SU-DHL-6 (cell line): Measurements from ENCODE around the gene S100P.

Source experiments
- H2AFZ ChIP-seq: fragments of 200-600 bp; sonication (generic); 2 replicates; pipeline ENCODE4 v1.6.1; 2014; ENCODE audit warnings: low read depth, mild to moderate bottlenecking, moderate library complexity, mixed read lengths, antibody characterized with exemption, low read length; ENCODE audit not compliant: severe bottlenecking
- H3F3A ChIP-seq: fragments of 200-600 bp; shearing (Covaris generic); 2 replicates; pipeline ENCODE4 v1.6.0; 2016; ENCODE audit warnings: antibody characterized with exemption, mild to moderate bottlenecking; ENCODE audit not compliant: insufficient read depth
- H3K27ac ChIP-seq: fragments of 200-600 bp; sonication (generic); 2 replicates; pipeline ENCODE4 v1.5.1; 2016; ENCODE audit warnings: low read depth, mild to moderate bottlenecking, low read length, moderate library complexity, mixed read lengths
- H3K27me3 ChIP-seq: fragments of 200-600 bp; sonication (generic), shearing (Covaris generic); 2 replicates; pipeline ENCODE4 v1.6.0; 2014; ENCODE audit warnings: mild to moderate bottlenecking, low read length
- H3K36me3 ChIP-seq: fragments of 200-600 bp; sonication (generic); 2 replicates; pipeline ENCODE4 v1.6.1; 2014; ENCODE audit warnings: mild to moderate bottlenecking, low read length, mixed read lengths
- H3K4me2 ChIP-seq: fragments of 300-600, 200-600 bp; shearing (Covaris generic), sonication (generic); 2 replicates; pipeline ENCODE4 v1.6.0; 2014; ENCODE audit warnings: low read length, low read depth, mild to moderate bottlenecking; ENCODE audit not compliant: poor library complexity, severe bottlenecking
- H3K4me3 ChIP-seq: fragments of 200-600 bp; sonication (generic); 2 replicates; pipeline ENCODE4 v1.5.1; 2014; ENCODE audit warnings: antibody characterized with exemption, low read length, mild to moderate bottlenecking, mixed read lengths; ENCODE audit not compliant: insufficient read depth, poor library complexity, severe bottlenecking
- H3K79me2 ChIP-seq: fragments of 200-600 bp; sonication (generic); 2 replicates; pipeline ENCODE4 v1.6.1; 2014; ENCODE audit warnings: mild to moderate bottlenecking, low read length, moderate library complexity; ENCODE audit not compliant: insufficient read depth
- H3K9ac ChIP-seq: fragments of 200-600 bp; sonication (generic); 2 replicates; pipeline ENCODE4 v1.7.0; 2014; ENCODE audit warnings: mild to moderate bottlenecking, low read length
- H3K9me2 ChIP-seq: fragments of 200-600 bp; sonication (generic); replicated peaks from 2 replicates; pipeline ENCODE4 v1.6.1; 2014; ENCODE audit warnings: low read length; ENCODE audit not compliant: insufficient read depth
- H3K9me3 ChIP-seq: fragments of 200-600 bp; sonication (generic); 2 replicates; pipeline ENCODE4 v1.6.1; 2014; ENCODE audit warnings: low read length, mixed read lengths; ENCODE audit not compliant: insufficient read depth
- H4K20me1 ChIP-seq: fragments of 200-600 bp; sonication (generic); 2 replicates; pipeline ENCODE4 v1.6.1; 2014; ENCODE audit warnings: low read depth, mild to moderate bottlenecking, antibody characterized with exemption, low read length, moderate library complexity, mixed read lengths
- CTCF ChIP-seq: fragments of 200-600 bp; sonication (generic); IDR thresholded peaks from one replicate; pipeline ENCODE4 v1.5.1; 2017; ENCODE audit warnings: antibody characterized with exemption, mild to moderate bottlenecking, low read length, moderate library complexity; ENCODE audit not compliant: insufficient read depth, poor library complexity, severe bottlenecking
- EZH2phosphoT487 ChIP-seq: fragments of 200-600 bp; sonication (generic), shearing (Covaris generic); conservative IDR thresholded peaks from 2 replicates; pipeline ENCODE4 v1.6.1; 2018; ENCODE audit warnings: mild to moderate bottlenecking, antibody characterized with exemption, low read length, moderate library complexity, mixed read lengths

The S100P gene

GRCh38 chr4:6680372-6681034, 13.2 kb upstream of the S100P start:
- H3K9me3 ChIP-seq: no peaks in the 10 kb centered on the region
- no peaks in the 10 kb centered on the region for H3K9me2 ChIP-seq
- H3K79me2 ChIP-seq: peaks cover 6% of the 10 kb centered on the region; the same call in 1 of the 2 replicates
- no peak overlapping the region for H3K4me3 ChIP-seq
- H3F3A ChIP-seq: no peaks in the 10 kb centered on the region
- no peaks in the 10 kb centered on the region for H3K36me3 ChIP-seq
- H3K27ac ChIP-seq: no peak overlapping the region
- H3K9ac ChIP-seq: no peak overlapping the region
- H3K27me3 ChIP-seq: no peaks in the 10 kb centered on the region
- no peak for TF ChIP-seq EZH2phosphoT487
- TF ChIP-seq CTCF: no peak
- H2AFZ ChIP-seq: no peak overlapping the region
- H3K4me2 ChIP-seq: no peak overlapping the region
- no peaks in the 10 kb centered on the region for H4K20me1 ChIP-seq

- TF ChIP-seq CTCF: peak; percentile 56
- no peak for TF ChIP-seq EZH2phosphoT487
- no peaks in the 10 kb centered on the region for H3K36me3 ChIP-seq
- no peak overlapping the region for H3K4me2 ChIP-seq
- H4K20me1 ChIP-seq: no peaks in the 10 kb centered on the region
- H3K79me2 ChIP-seq: no peaks in the 10 kb centered on the region; the same call in 1 of the 2 replicates
- H3F3A ChIP-seq: no peaks in the 10 kb centered on the region
- no peak overlapping the region for H3K4me3 ChIP-seq
- no peak overlapping the region for H2AFZ ChIP-seq
- H3K9me3 ChIP-seq: no peaks in the 10 kb centered on the region
- H3K27me3 ChIP-seq: no peaks in the 10 kb centered on the region
- no peaks in the 10 kb centered on the region for H3K9me2 ChIP-seq
- no peak overlapping the region for H3K9ac ChIP-seq
- H3K27ac ChIP-seq: no peak overlapping the region
Observed at GRCh38 chr4:6681191-6681590, 12.5 kb upstream of the S100P start.

GRCh38 chr4:6682862-6683590, 10.7 kb upstream of the S100P start:
- no peaks in the 10 kb centered on the region for H3K9me2 ChIP-seq
- TF ChIP-seq CTCF (no peak), EZH2phosphoT487 (no peak)
- H3K27me3 ChIP-seq: no peaks in the 10 kb centered on the region
- no peaks in the 10 kb centered on the region for H3F3A ChIP-seq
- no peaks in the 10 kb centered on the region for H3K79me2 ChIP-seq
- no peaks in the 10 kb centered on the region for H3K9me3 ChIP-seq
- H3K9ac ChIP-seq: no peak overlapping the region
- no peak overlapping the region for H3K27ac ChIP-seq
- H2AFZ ChIP-seq: no peak overlapping the region
- H4K20me1 ChIP-seq: no peaks in the 10 kb centered on the region
- H3K4me3 ChIP-seq: no peak overlapping the region
- H3K4me2 ChIP-seq: no peak overlapping the region
- H3K36me3 ChIP-seq: no peaks in the 10 kb centered on the region
